ENCODE results near the gene CD59. TPM values are rescaled to one million over a fixed set of nuclear protein-coding genes. Genes with fewer than 3 reads are reported as not detected.

Gene CD59
- total RNA-seq, 2 experiments from 2014 or later: 35.2 to 37.8 TPM

GRCh38 chr11:33695051-33695566 lies 41.1 kb downstream of the CD59 start:
- Histone ChIP-seq H3K27ac (ENCODE audit: low read depth in 1 of 2, low read length in 2 of 2) (no peak overlapping the region), H3K4me3 (ENCODE audit: low read length) (no peak overlapping the region), H3K4me1 (ENCODE audit: insufficient read depth, low read length) (peaks cover 5% of the 10 kb centered on the region), H3K27me3 (ENCODE audit: control insufficient read depth in 1 of 2, insufficient read depth in 2 of 2, low read length in 2 of 2) (peaks cover 2 to 3% of the 10 kb centered on the region in 2 experiments), H3K9me3 (ENCODE audit: control insufficient read depth in 1 of 2, insufficient read depth in 1 of 2, low read length in 2 of 2) (no peaks in the 10 kb centered on the region), H3K36me3 (ENCODE audit: insufficient read depth, low read length) (no peaks in the 10 kb centered on the region)
- Mint-ChIP-seq H3K4me3 (no peak overlapping the region), H3K36me3 (ENCODE audit: low read depth) (no peaks in the 10 kb centered on the region), H3K4me1 (ENCODE audit: low read depth) (peaks cover 17% of the 10 kb centered on the region), H3K9me3 (no peaks in the 10 kb centered on the region), H3K27me3 (peaks cover 10% of the 10 kb centered on the region), H3K27ac (no peak overlapping the region)
- no peak for ATAC-seq (ENCODE audit: poor library complexity)
- POLR2A ChIA-PET: interaction anchor here (0.7 kb wide), 1 partner anchor 9 kb away, joined by 3 read pairs; no protein-coding TSS in a partner anchor
- intact Hi-C loops (cut with DNase I, micrococcal nuclease): loop anchor here in 1 of 2 experiments (10.0 kb wide), 1 partner anchor 660 kb away; the partner anchor contains the start of gene ABTB2
- no peak for DNase-seq
- no peak for TF ChIP-seq CTCF (IDR thresholded peaks at IDR 0.05)
- CTCF ChIA-PET: no interaction called here

- Mint-ChIP-seq H3K27me3 (peaks cover 10% of the 10 kb centered on the region), H3K9me3 (no peaks in the 10 kb centered on the region), H3K27ac (no peak overlapping the region), H3K4me1 (ENCODE audit: low read depth) (peaks cover 13% of the 10 kb centered on the region), H3K4me3 (no peak overlapping the region), H3K36me3 (ENCODE audit: low read depth) (no peaks in the 10 kb centered on the region)
- ChIA-PET POLR2A (interaction anchor here (0.7 kb wide), 1 partner anchor 9 kb away, joined by 3 read pairs; no protein-coding TSS in a partner anchor), CTCF (no interaction called here)
- TF ChIP-seq CTCF (IDR thresholded peaks at IDR 0.05): no peak
- Histone ChIP-seq H3K9me3 (ENCODE audit: control insufficient read depth in 1 of 2, insufficient read depth in 1 of 2, low read length in 2 of 2) (no peaks in the 10 kb centered on the region), H3K36me3 (ENCODE audit: insufficient read depth, low read length) (no peaks in the 10 kb centered on the region), H3K4me3 (ENCODE audit: low read length) (no peak overlapping the region), H3K27me3 (ENCODE audit: control insufficient read depth in 1 of 2, insufficient read depth in 2 of 2, low read length in 2 of 2) (peaks cover 2 to 3% of the 10 kb centered on the region in 2 experiments), H3K4me1 (ENCODE audit: insufficient read depth, low read length) (no peaks in the 10 kb centered on the region), H3K27ac (ENCODE audit: low read depth in 1 of 2, low read length in 2 of 2) (no peak overlapping the region)
- ATAC-seq (ENCODE audit: poor library complexity): no peak
- intact Hi-C loops (cut with DNase I, micrococcal nuclease): loop anchor here in 1 of 2 experiments (10.0 kb wide), 1 partner anchor 660 kb away; the partner anchor contains the start of gene ABTB2
- no peak for DNase-seq
These were observed 41.7 kb downstream of the CD59 start for GRCh38 chr11:33694346-33695050.

GRCh38 chr11:33692541-33692940 lies 43.7 kb downstream of the CD59 start:
- Histone ChIP-seq H3K9me3 (ENCODE audit: control insufficient read depth in 1 of 2, insufficient read depth in 1 of 2, low read length in 2 of 2) (peaks cover 0 to 3% of the 10 kb centered on the region in 2 experiments), H3K27me3 (ENCODE audit: control insufficient read depth in 1 of 2, insufficient read depth in 2 of 2, low read length in 2 of 2) (peaks cover 2 to 3% of the 10 kb centered on the region in 2 experiments), H3K27ac (ENCODE audit: low read depth in 1 of 2, low read length in 2 of 2) (no peak overlapping the region), H3K4me3 (ENCODE audit: low read length) (no peak overlapping the region), H3K36me3 (ENCODE audit: insufficient read depth, low read length) (no peaks in the 10 kb centered on the region), H3K4me1 (ENCODE audit: insufficient read depth, low read length) (no peaks in the 10 kb centered on the region)
- ATAC-seq (ENCODE audit: poor library complexity) (no peak), DNase-seq (no peak)
- CTCF ChIA-PET: interaction anchor here (1.1 kb wide), 1 partner anchor 10 kb away, joined by 3 read pairs; no protein-coding TSS in a partner anchor
- intact Hi-C loops (cut with DNase I, micrococcal nuclease): loop anchor here in 1 of 2 experiments (10.0 kb wide), 1 partner anchor 662 kb away; the partner anchor contains the start of gene ABTB2
- no peak overlapping the region for H3K27ac Mint-ChIP-seq
- POLR2A ChIA-PET: no interaction called here
- peaks cover 10% of the 10 kb centered on the region for H3K4me1 Mint-ChIP-seq (ENCODE audit: low read depth)
- no peak overlapping the region for H3K4me3 Mint-ChIP-seq
- peaks cover 10% of the 10 kb centered on the region for H3K27me3 Mint-ChIP-seq
- no peaks in the 10 kb centered on the region for H3K9me3 Mint-ChIP-seq
- no peak for TF ChIP-seq CTCF (IDR thresholded peaks at IDR 0.05)
- no peaks in the 10 kb centered on the region for H3K36me3 Mint-ChIP-seq (ENCODE audit: low read depth)

All from CD4-positive, alpha-beta T cell (primary cell).